22Rv1 (cell line): ENCODE results near the gene ANKRD27.
A peak's percentile ranks its signal among the peaks of the same experiment; 100 is the strongest.

ENCODE experiments used
- H3K27ac ChIP-seq: fragments of 450-650 bp; 2 replicates; pipeline ENCODE4 v1.5.1; 2017
- CTCF ChIP-seq: fragments of 450-650 bp; IDR thresholded peaks from 2 replicates; pipeline ENCODE4 v1.5.1; 2017; ENCODE audit warnings: mild to moderate bottlenecking
- ZFX ChIP-seq: fragments of 450-650 bp; IDR thresholded peaks from 2 replicates; pipeline ENCODE4 v1.6.1; 2017; ENCODE audit warnings: antibody characterized with exemption, borderline replicate concordance

The ANKRD27 gene

GRCh38 chr19:32674153-32674930 is 638 bp downstream of the ANKRD27 start:
- no peak for TF ChIP-seq ZFX
- TF ChIP-seq CTCF, result no peak
- H3K27ac ChIP-seq, result peak overlapping the region; percentile 86

GRCh38 chr19:32673573-32673972 is 1.4 kb downstream of the ANKRD27 start:
- TF ChIP-seq CTCF (no peak), ZFX (no peak)
- H3K27ac ChIP-seq, result no peak overlapping the region

GRCh38 chr19:32672841-32673240 is 2.1 kb downstream of the ANKRD27 start:
- TF ChIP-seq CTCF, result no peak
- no peak for TF ChIP-seq ZFX
- H3K27ac ChIP-seq, result no peak overlapping the region

GRCh38 chr19:32671883-32672593 is 2.9 kb downstream of the ANKRD27 start:
- TF ChIP-seq CTCF (no peak), ZFX (no peak)
- H3K27ac ChIP-seq, result no peak overlapping the region

GRCh38 chr19:32669310-32669709 is 5.7 kb downstream of the ANKRD27 start:
- H3K27ac ChIP-seq, result peak overlapping the region; percentile 75
- TF ChIP-seq CTCF, result no peak
- no peak for TF ChIP-seq ZFX

- no peak overlapping the region for H3K27ac ChIP-seq
- TF ChIP-seq ZFX (no peak), CTCF (no peak)
These were observed 8.9 kb downstream of the ANKRD27 start for GRCh38 chr19:32666084-32666483.

GRCh38 chr19:32662186-32662585 is 12.8 kb downstream of the ANKRD27 start:
- no peak overlapping the region for H3K27ac ChIP-seq
- TF ChIP-seq CTCF (no peak), ZFX (no peak)
